Urinary bladder (tissue), 4 donors: Measurements from ENCODE around the gene CACNA1C. TPM values are rescaled to one million over a fixed set of nuclear protein-coding genes. Genes with fewer than 3 reads are reported as not detected.
A peak's percentile ranks its signal among the peaks of the same experiment; 100 is the strongest.

ENCODE experiments used
- DNase-seq: peaks from one replicate; pipeline ENCODE4 v3.0.0-alpha.2; 2015; ENCODE audit errors: extremely low spot score
- H3K27ac ChIP-seq: one replicate; pipeline ENCODE4 v1.5.1; 2013; ENCODE audit warnings: low read depth, mild to moderate bottlenecking, moderate library complexity
- H3K36me3 ChIP-seq: one replicate; pipeline ENCODE4 v1.6.1; 2013; ENCODE audit warnings: mild to moderate bottlenecking, moderate library complexity; ENCODE audit not compliant: insufficient read depth
- H3K4me1 ChIP-seq: one replicate; pipeline ENCODE4 v1.6.1; 2013; ENCODE audit warnings: mild to moderate bottlenecking, moderate library complexity; ENCODE audit not compliant: insufficient read depth
- H3K4me3 ChIP-seq: one replicate; pipeline ENCODE4 v1.5.1; 2013; ENCODE audit warnings: low read depth, low read length
- WGBS: extraction: QIAGEN DNeasy Blood & Tissue Kit; methylation state at CpG from one replicate; pipeline ENCODE4 v1.1.7; 2013; 5-methylcytosine and 5-hydroxymethylcytosine counted together
- polyA plus RNA-seq: library from polyadenylated mRNA; stranded (reverse); fragments of 200-250 nt; gene quantifications from one replicate; pipeline ENCODE4 v1.2.3, GENCODE V29; 2013
- total RNA-seq: library from RNA; depleted of rRNA; stranded (reverse); fragments of >200 nt; gene quantifications from one replicate; pipeline ENCODE4 v1.2.3, GENCODE V29; 2014
- donor health status: healthy with polysubstance abuse.
- donor health status: healthy.

CACNA1C gene
- total and polyA plus RNA-seq, 2 donors = 25.7 to 34.5 TPM

GRCh38 chr12:2277492-2278155, 224.8 kb downstream of the CACNA1C start:
- no peaks in the 10 kb centered on the region for H3K36me3 ChIP-seq
- no peak overlapping the region for H3K27ac ChIP-seq
- H3K4me3 ChIP-seq = no peak overlapping the region
- WGBS = 92% methylated on average over 6 of the region's 6 CpGs
- DNase-seq = no peak
- H3K4me1 ChIP-seq = no peaks in the 10 kb centered on the region

- no peak overlapping the region for H3K4me3 ChIP-seq
- WGBS = 97% methylated on average over 1 of the region's 1 CpG
- no peak for DNase-seq
- H3K36me3 ChIP-seq = no peaks in the 10 kb centered on the region
- no peaks in the 10 kb centered on the region for H3K4me1 ChIP-seq
- no peak overlapping the region for H3K27ac ChIP-seq
Measured at GRCh38 chr12:2281446-2281845, 228.7 kb downstream of the CACNA1C start.

GRCh38 chr12:2282318-2282717, 229.5 kb downstream of the CACNA1C start:
- no peak overlapping the region for H3K27ac ChIP-seq
- no peaks in the 10 kb centered on the region for H3K4me1 ChIP-seq
- 85% methylated on average over 6 of the region's 6 CpGs for WGBS
- no peak overlapping the region for H3K4me3 ChIP-seq
- H3K36me3 ChIP-seq = no peaks in the 10 kb centered on the region
- DNase-seq = no peak

GRCh38 chr12:2283480-2283879, 230.7 kb downstream of the CACNA1C start:
- Histone ChIP-seq H3K4me1 (no peaks in the 10 kb centered on the region), H3K27ac (no peak overlapping the region), H3K36me3 (no peaks in the 10 kb centered on the region), H3K4me3 (no peak overlapping the region)
- WGBS = 62% methylated on average over 6 of the region's 6 CpGs
- no peak for DNase-seq

- WGBS = 12% methylated on average over 10 of the region's 10 CpGs
- H3K36me3 ChIP-seq = no peaks in the 10 kb centered on the region
- DNase-seq = peak; percentile 56
- H3K4me1 ChIP-seq = no peaks in the 10 kb centered on the region
- H3K4me3 ChIP-seq = no peak overlapping the region
- H3K27ac ChIP-seq = no peak overlapping the region
Measured at GRCh38 chr12:2283916-2284315, 231.1 kb downstream of the CACNA1C start.

GRCh38 chr12:2284321-2284813, 231.6 kb downstream of the CACNA1C start:
- no peaks in the 10 kb centered on the region for H3K36me3 ChIP-seq
- WGBS = 50% methylated on average over 10 of the region's 10 CpGs
- no peak overlapping the region for H3K4me3 ChIP-seq
- DNase-seq = peak; percentile 39
- H3K4me1 ChIP-seq = no peaks in the 10 kb centered on the region
- H3K27ac ChIP-seq = no peak overlapping the region

GRCh38 chr12:2284857-2285256, 232.1 kb downstream of the CACNA1C start:
- Histone ChIP-seq H3K4me3 (no peak overlapping the region), H3K4me1 (no peaks in the 10 kb centered on the region), H3K27ac (no peak overlapping the region), H3K36me3 (no peaks in the 10 kb centered on the region)
- WGBS = 54% methylated on average over 8 of the region's 8 CpGs
- no peak for DNase-seq

- Histone ChIP-seq H3K27ac (no peak overlapping the region), H3K36me3 (no peaks in the 10 kb centered on the region), H3K4me1 (no peaks in the 10 kb centered on the region), H3K4me3 (no peak overlapping the region)
- 94% methylated on average over 14 of the region's 14 CpGs for WGBS
- DNase-seq = no peak
Measured at GRCh38 chr12:2285462-2285861, 232.7 kb downstream of the CACNA1C start.

- no peak overlapping the region for H3K27ac ChIP-seq
- 69% methylated on average over 5 of the region's 5 CpGs for WGBS
- H3K4me3 ChIP-seq = no peak overlapping the region
- DNase-seq = no peak
- H3K36me3 ChIP-seq = no peaks in the 10 kb centered on the region
- no peaks in the 10 kb centered on the region for H3K4me1 ChIP-seq
Measured at GRCh38 chr12:2286047-2286446, 233.3 kb downstream of the CACNA1C start.

GRCh38 chr12:2286461-2287131, 233.8 kb downstream of the CACNA1C start:
- 58% methylated on average over 9 of the region's 9 CpGs for WGBS

GRCh38 chr12:2287151-2287550, 234.4 kb downstream of the CACNA1C start:
- no peaks in the 10 kb centered on the region for H3K4me1 ChIP-seq
- H3K4me3 ChIP-seq = no peak overlapping the region
- no peak for DNase-seq
- H3K36me3 ChIP-seq = no peaks in the 10 kb centered on the region
- 79% methylated on average over 12 of the region's 12 CpGs for WGBS
- no peak overlapping the region for H3K27ac ChIP-seq

More at GRCh38 chr12:2286461-2287131, 233.8 kb downstream of the CACNA1C start:
- H3K27ac ChIP-seq = no peak overlapping the region
- no peaks in the 10 kb centered on the region for H3K36me3 ChIP-seq
- no peak for DNase-seq
- no peaks in the 10 kb centered on the region for H3K4me1 ChIP-seq
- H3K4me3 ChIP-seq = no peak overlapping the region

- Histone ChIP-seq H3K4me3 (no peak overlapping the region), H3K27ac (no peak overlapping the region), H3K4me1 (no peaks in the 10 kb centered on the region), H3K36me3 (no peaks in the 10 kb centered on the region)
- DNase-seq = no peak
- WGBS = 87% methylated on average over 5 of the region's 5 CpGs
Measured at GRCh38 chr12:2287589-2287988, 234.8 kb downstream of the CACNA1C start.

- H3K27ac ChIP-seq = no peak overlapping the region
- no peaks in the 10 kb centered on the region for H3K36me3 ChIP-seq
- 64% methylated on average over 2 of the region's 2 CpGs for WGBS
- H3K4me3 ChIP-seq = no peak overlapping the region
- H3K4me1 ChIP-seq = no peaks in the 10 kb centered on the region
- DNase-seq = no peak
Measured at GRCh38 chr12:2288001-2288400, 235.2 kb downstream of the CACNA1C start.

- Histone ChIP-seq H3K27ac (no peak overlapping the region), H3K36me3 (no peaks in the 10 kb centered on the region), H3K4me1 (no peaks in the 10 kb centered on the region), H3K4me3 (no peak overlapping the region)
- WGBS = 88% methylated on average over 4 of the region's 4 CpGs
- DNase-seq = no peak
Measured at GRCh38 chr12:2288471-2288870, 235.7 kb downstream of the CACNA1C start.
